ENCODE measurements around the gene TTYH3.

Gene TTYH3

GRCh38 chr7:2708547-2709310, 76.9 kb downstream of the TTYH3 start:
- DNase-seq (ENCODE audit: low read depth in 2 of 2), result no peak

GRCh38 chr7:2709553-2710285, 77.9 kb downstream of the TTYH3 start:
- DNase-seq (ENCODE audit: low read depth in 2 of 2), result peak; percentile 70

- peak in 1 of 2 donors; percentile 52 for DNase-seq (ENCODE audit: low read depth in 2 of 2)
Observed at GRCh38 chr7:2710286-2710655, 78.5 kb downstream of the TTYH3 start.

DNA sequence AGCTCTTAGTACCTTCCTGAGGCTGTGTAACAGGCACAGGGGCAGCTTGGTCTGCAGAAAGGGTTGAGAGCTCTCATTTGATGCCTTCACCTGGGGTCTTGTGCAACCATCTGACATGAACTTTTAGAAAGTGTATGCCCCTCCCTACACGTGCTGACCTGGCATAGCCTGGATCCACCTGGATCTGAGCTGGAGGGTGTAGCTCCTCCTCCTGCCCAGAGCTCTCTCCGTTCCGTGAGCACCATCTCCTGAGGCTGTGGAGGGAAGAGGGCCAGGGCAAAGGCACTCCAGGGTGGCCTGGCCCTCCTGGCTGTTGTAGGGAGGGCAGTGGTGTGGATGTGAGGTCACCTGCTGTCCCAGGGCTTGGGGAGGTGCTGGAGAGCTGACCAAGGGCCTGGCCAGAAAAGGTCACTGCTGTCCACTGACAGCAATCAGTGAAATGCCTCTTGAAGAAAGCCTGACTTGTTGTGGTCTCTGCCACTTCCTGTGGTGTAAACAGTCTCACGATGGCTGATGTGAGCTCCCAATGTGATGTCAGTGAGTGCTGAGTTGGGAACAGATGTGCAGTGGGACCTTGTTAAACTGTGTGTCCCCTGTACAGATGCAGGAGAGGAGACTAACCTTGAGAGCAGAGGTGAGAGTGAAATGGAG, 79.2 kb downstream of the TTYH3 start:
- no peak for DNase-seq (ENCODE audit: low read depth in 2 of 2)

DNA sequence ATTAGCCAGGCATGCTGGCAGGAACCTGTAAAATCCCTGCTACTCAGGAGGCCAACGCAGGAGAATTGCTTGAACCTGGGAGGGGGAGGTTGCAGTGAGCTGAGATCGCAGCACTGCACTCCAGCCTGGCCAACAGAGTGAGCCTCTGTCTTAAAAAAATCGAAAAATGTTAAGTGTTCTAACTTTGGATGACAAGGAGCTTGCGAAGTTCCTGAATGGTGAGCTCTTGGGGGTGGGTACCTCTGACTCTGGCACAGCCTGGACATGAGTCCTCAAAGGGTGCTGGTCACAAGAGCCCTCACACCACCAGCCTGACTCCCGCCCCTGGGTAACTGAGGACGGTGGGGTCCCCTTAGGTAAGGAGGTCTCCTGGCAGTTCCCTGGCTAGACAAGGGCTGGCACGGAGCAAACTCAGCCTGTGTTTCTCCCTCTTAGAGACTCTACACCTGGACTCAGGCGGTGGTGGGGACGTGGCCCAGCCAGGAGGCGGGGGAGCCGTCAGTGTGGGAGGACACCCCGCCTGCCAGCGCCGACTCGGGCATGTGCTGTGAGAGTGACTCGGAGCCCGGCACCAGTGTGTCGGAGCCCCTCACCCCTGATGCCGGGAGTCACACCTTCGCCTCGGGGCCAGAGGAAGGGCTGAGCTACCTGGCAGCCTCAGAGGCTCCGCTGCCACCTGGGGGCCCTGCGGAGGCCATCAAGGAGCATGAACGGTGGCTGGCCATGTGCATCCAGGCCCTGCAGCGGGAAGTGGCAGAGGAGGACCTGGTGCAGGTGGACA, 80.3 kb downstream of the TTYH3 start:
- DNase-seq (ENCODE audit: low read depth in 2 of 2), result no peak

DNA sequence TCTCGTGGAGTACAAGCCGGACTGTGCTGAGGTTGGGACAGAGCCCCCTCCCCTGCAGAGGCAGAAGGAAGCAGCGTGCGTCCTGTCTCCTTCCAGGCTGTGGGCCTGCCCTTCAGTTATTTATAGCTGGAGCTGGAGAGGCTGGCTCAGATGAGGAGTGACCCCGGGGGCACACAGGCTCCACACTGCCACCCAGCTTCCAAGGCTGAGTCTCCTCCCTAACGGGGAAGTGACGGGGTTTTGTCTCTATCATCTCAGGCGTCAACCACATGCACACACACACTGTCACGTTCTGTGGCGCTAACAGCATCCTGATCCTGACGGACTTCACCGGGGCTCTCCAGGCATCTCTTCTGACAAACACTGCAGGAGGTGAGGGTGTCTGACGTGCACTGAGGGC, 81.6 kb downstream of the TTYH3 start:
- no peak for DNase-seq (ENCODE audit: low read depth in 2 of 2)

DNA sequence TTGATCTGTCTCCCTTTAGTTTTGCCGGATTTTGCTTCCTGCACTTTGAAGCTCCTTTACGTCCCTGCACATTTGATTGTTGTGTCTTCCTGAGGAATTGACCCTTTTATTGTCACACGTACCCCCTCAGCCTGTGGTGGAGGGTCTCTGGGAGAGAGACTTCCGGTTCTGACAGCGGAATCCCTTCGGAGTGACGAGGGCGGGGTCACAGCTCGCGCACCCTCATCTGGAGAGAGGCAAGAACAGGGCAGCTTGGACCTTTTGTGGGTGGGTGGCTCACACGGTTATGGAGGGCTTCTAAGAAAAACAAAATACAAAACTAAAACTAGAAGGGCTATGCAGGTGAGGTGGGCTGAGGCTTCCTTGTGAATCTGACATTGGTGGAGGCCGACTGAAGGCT, 82.2 kb downstream of the TTYH3 start:
- DNase-seq (ENCODE audit: low read depth in 2 of 2), result no peak

Data from stimulated activated CD8-positive, alpha-beta memory T cell treated with anti-CD3 and anti-CD28 coated beads, Interleukin-2, amount 100 ng/mL, for 48 hours (primary cell).